Mesenteric fat pad (tissue), 1 donor: ENCODE measurements around the gene CENPP. TPM values are rescaled to one million over a fixed set of nuclear protein-coding genes. Genes with fewer than 3 reads are reported as not detected.

ENCODE experiments used
- DNase-seq: peaks from one replicate; pipeline ENCODE4 v3.0.0-alpha.2; 2020; ENCODE audit warnings: low spot score
- total RNA-seq: library from RNA; stranded (reverse); fragmentation: NEBNext Ultra II Directional; extraction: Animal tissue kit (Norgen Biotek cat#: 25700); gene quantifications from one replicate; pipeline ENCODE4 v1.2.1, GENCODE V29; 2021
- donor health status: DM: yes; HTN: yes; CAD: no.

The CENPP gene
- total RNA-seq, 1 donor from 2014 or later = 4.0 TPM

DNA sequence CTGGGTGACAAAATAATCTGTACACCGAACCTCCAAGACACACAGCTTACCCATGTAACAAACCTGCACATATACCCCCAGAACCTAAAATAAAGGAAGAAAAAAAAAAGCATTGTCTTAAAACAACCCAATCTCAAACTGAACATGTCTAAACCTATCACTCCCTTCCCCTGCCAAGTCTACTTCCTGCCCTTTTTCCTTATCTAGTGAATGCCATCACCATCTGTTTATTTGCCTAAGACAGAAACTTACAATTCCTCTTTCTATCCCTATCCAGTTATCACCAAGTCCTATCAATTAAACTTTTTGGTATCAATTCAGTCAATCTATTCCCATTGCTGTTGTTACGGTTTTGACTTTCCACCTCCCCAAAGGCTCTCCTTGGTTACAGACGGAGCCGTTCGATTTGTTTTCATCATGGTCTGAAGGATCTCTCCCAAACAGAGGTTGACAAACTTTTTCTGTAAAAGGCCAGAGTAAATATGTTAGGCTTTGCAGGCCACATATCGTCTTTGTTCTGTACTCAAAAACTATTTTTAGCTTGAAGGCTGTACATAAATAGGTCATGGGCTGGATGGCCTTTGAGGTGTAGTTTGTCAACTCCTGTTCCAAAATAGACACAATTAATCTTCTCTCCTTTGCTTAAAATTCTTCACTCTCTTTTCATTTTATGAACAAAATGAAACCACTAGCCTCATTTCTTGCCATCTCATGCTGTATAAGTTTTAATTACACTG lies 12.7 kb upstream of the CENPP start:
- DNase-seq = no peak

DNA sequence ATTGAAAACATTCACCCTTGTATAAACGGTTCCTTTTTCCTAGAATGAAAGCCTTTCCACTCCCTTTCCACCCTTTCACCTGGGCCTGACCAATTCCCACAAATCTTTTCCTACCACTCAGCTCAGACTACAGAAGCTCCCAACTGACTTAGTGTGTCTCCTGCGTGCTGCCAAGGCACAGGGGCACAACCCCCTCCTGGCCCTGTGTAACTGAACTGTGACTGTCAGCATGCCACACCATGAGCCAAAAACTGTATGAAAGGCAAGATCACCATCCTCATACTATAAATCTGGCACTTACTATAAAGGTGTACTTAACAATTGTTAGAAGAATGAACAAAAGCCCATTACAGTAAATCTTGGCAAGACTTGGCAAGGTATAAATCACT lies 12.1 kb upstream of the CENPP start:
- DNase-seq = no peak

DNA sequence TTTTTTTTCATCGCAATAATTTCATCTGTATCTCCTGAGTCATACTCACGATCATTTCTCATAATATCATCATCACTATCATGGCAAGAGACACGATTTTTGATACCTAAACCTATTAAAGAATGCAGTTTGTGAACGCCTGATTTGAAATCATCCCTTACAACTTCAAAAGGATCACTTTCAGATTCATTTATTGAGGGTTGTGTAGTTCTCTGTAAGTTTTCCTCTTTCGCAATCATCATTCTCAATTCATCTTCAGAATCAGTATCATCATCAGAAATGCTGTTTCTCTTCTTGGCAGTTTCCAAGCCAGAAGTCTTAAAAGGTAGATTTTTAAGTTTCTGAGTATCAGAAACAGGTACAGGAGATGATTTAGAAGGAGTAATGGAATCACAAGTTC lies 10.3 kb upstream of the CENPP start:
- DNase-seq = no peak

DNA sequence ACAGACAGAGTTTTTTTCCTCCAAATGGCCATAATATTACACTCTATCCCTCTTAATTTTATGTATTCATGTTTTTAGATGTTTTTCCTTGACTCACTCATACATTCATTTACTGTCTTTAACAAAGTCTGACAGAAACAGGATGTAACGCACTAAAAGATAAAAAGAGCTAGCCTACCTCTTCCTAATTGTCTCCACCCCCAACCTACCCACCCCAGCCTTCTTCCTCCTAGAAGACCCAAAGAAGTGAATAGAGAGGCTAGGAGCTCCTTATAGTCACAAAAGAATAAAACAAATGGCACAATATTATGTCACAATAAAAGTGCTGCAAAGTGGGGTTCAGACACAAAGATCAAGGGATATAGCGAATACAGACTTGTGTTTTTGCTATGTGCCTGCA lies 1.3 kb upstream of the CENPP start:
- no peak for DNase-seq

DNA sequence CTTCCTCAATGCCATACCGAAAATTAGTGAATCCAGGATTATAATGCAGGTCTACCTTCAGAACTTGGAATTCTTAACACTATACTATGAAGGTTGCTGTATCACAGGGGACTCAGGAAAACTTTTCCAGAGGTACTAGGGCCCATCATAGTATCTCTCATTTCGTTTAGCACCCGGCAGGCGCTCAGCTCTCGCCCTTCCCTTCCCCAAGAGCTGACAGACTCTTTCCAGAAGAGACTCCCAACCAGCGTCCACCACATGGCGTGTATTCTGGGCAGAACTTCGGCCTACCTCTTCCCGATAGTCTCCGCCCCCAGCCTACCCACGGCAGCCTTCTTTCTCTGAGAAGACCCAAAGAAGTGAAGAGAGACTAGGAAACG lies 874 bp upstream of the CENPP start:
- DNase-seq = no peak

DNA sequence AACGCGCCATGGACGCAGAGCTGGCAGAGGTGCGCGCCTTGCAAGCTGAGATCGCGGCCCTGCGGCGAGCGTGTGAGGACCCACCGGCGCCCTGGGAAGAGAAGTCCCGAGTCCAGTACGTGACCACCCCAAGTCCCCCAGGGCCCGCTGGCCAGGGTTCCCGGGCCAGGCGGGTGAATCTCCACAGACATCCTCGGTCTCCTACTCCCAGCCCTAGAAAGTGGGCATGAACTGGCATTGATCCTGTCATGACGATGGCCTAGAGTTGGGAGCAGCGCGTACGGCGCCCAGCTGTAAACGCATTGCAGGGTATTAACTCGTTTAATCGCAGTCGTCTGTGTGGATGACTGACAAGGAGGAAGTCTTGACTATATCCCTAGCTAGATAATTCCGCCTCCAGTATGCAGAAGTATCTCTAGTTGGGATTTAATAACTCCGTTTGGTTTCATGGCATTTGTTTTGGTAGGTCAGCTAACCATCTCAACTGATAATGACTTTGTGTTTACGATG lies 293 bp downstream of the CENPP start:
- DNase-seq = no peak

DNA sequence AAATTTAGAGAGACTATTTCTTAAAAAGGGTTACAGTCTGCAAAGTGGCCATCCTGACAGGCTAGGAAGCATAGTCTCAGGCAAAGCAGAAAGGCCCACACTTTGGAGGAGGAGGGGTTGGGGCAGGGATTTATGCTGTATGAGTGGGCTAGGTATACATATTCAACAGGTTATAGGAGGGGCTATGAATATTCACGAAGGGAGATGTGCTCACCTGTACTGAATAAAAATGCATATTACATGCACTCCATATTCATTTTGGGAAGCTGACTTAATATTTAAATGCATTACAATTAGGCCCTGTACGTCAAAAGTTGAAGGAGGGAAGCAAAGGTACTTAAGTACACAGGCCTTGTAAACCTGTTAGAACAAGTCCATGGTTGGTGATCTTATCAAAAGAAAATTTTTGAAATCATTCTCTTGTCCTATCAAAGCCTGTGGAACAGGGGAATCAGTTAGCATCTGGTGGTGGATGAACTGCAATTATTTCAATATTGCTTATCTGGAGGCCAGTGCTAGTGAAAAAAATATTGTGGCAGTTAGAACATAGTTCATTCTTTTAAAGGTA lies 1.6 kb downstream of the CENPP start:
- no peak for DNase-seq

DNA sequence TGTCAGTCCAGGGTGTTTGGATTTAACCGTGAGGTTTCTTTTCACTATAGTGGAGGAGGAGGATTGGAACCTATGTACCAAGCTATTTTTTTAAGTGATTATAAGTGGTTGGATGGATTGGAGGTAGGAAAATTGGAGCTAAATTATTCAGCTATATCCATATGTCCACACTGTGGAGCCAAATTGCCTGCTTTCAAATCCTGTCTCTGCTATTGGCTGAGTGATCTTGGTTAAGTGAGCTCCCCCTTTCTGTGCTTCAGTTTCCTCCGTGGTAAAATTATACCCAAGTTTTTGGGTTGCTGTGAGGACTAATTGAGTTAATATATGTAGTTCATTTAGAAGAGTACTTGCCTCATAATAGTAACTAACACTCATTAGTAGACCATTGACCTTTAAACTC lies 2.5 kb downstream of the CENPP start:
- DNase-seq = no peak

DNA sequence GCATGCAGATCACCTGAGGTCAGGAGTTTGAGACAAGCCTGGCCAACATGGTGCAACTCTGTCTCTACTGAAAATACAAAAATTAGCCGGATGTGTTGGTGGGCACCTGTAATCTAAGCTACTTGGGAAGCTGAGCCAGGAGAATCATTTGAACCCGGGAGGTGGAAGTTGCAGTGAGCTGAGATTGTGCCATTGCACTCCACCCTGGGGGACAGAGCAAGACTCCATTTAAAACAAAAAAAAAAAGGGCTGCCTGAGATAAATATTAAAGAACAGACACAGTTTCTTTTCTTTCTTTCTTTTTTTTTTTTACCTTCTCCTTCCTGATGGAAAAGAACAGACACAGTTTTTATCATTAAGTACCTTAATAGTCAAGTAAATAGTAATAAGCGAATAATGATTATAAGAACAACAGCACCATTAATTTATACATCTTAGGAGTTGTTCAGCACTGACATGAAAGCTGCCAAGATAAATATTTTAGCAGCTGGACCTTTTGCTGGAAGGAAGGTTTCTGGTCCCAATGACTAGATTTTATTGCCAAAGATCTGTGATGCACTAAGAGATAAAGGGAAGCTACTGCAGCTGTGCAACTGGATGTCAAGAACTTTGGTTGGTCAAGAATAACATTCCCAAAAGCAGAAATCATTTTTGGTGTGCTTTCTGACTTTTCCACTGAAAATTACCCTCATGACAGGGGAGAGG lies 7.0 kb downstream of the CENPP start:
- no peak for DNase-seq

DNA sequence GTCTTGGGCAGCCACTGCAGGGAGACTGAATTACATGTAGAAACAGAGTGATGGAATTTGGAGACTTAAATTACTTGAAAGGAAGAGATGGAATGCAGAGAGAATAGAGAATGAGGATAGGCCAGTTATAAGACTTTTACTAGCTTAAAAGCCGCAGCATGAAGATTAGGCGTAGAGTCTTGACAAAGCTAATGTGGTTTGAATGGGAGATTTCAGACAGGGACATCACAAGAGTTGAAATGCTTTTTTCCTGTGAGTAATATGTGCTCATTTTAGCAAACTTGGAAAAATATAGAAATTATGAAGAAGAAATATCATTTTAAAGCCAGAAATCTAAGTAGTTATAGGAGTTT lies 7.5 kb downstream of the CENPP start:
- no peak for DNase-seq

DNA sequence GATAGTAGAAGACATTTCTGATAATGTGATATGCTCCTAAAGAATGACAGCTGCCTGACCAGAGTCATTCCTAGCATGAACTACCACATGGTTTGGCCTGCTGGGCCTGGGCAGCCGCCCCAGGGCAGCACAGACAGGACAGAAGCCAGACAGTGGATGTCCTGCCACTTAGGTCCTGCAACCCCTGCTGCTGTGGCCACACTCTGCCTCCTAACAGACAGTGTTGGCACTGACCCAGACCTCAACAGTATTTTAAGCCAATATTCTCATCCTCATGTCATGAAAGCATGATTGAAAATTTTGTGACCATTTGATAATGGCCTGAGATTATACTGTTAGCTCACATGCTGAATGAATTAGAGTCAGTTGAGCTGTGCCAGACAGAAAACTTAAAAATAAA lies 15.8 kb downstream of the CENPP start:
- no peak for DNase-seq

DNA sequence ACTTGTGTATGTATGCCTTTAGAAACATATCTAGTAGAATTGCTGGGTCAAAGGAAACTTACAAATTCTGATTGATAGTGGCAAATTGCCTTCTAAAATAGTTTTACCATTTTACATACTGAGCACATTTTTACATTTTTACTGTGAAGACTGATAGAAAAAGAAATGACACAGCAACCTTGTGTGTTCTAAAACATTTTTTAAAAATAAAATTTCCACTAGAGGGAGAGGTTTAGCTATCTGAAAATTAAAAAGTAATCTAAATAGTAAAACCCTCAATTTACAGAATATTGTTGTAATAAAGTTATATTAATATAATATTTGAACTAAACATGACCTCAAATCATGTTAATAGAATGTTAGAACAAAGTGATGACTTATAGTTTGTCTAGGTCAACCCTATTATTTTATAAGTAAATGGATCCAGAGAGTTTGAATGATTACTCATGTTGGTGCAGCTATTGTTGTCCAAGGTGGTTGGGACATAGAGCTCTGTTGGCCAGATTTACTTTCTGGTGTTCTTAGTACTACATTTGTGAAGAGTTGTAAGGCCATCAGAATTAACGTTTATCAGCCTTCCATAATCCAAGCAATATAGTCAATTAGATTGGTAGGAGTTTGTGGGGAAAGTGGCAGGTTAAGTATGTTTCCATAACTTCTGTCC lies 17.2 kb downstream of the CENPP start:
- DNase-seq = no peak

DNA sequence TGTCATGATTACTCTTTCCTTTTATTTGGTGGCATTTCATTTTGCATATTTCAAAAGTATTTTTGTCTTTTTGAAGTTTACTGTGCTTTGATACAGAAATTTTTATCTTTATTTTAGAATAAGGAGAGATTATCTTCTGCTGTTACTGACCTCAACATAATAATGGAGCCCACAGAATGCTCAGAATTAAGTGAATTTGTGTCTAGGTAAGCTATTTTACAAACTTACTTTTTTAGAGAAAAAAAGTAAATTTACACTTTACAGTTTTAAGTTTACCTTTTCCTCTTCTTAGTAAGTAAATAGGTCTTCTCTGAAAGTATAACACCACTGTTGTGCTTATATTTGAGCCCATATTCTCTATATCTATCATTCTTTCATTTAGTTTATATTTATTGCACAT lies 19.8 kb downstream of the CENPP start:
- DNase-seq = no peak

DNA sequence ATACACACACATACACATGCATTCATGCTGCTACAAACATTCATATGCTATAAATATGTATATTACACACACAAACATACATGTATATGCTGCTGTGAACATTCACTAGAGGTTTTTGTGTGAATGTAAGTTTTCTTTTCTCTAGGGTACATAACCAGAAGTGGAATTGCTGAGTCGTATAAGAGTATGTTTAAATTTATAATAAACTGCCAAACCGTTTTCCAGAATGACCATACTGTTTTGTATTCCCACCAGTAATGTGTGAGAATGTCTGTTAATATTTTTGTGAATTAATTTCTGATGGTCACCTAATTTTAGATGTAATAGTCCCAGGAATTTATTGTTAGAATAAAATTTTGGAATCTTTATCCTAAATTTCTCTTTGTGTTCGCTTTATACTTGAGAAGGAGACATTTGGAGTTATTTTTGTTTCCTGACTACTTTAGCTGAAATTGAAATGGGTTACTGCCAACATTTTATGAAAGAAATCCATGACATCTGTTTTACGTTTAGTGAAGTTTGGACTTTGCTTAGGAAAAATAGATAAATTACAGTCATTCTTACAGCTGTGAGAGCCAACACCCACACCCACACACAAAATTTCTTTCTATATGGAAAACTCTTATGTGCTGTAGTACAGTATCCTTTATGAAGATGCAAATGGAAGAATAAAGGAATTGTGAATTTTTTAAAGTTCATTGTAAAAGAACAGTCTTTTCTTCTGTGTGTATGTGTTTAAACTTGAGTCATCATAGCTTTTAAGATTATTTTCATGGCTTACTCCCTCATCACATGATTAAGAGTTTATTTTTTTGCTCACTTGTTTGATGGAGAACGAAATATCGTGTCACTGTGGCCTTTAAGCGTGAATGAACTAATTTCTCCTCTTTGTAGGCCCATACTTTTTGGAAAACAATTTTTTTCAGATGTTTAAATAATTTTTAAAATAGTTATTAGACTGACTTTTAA lies 24.3 kb downstream of the CENPP start:
- no peak for DNase-seq

DNA sequence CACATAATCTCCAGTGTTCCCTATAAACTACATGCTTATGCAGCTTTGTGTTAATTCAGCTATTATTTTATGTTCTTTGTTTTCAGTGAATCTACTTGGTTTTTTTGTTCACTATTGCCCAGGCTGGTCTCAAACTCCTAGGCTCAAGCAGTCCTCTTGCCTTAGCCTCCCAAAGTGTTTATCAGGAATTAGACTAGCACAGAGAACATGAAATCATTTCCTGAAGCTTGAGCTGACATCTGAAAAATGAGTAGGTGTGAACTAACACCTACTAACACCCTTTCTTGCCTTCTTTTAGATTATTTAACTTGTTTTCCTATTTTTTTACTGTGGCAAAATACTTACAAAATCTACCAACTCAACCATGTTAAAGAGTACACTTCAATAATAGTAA lies 25.0 kb downstream of the CENPP start:
- DNase-seq = no peak

DNA sequence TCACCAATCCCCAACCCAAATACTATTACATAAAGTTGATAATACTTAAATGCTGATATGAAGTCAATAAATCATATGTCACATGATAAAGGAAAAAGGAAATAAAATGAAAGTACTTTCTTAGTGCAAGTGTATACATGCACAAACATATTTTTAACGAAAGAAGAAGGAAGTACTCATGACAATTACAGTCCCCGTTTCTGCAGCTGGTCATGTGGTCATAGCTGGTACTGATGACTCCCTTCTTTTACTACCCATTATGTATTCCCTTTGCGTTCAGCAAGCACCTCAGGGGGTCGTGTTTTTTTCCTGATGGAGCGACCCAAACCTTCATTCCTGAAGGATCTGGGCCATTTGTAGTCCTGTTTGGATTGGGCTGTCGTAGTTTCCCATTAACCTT lies 27.3 kb downstream of the CENPP start:
- DNase-seq = no peak

DNA sequence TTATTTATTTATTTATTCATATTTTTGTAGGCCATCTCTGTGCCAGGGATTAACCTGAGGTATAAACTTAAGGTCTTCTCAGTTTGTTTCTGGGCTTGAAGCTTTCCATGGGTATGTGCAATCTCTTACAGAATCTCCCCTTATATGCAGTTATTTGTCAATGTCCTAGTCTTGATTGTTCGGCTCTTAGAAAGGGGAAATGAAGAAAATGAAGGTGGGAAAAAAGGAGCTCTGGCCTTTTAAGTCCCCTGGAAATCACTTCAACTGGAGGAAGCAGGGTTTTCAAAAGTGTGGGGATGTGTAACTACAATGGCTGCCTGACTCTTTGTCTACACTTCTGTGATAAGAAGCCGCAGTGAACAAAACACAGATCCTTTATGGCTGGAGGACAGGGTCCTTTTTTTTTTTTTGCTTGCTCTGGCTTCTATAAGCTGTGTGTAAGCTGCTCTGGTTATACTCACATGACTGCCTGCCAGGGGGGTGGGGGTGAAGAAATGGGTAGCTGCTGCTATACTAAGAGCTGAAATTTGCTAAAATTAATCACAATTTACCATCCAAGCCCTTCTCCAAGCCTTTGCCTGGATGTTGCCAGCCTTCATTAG lies 33.7 kb downstream of the CENPP start:
- DNase-seq = no peak

DNA sequence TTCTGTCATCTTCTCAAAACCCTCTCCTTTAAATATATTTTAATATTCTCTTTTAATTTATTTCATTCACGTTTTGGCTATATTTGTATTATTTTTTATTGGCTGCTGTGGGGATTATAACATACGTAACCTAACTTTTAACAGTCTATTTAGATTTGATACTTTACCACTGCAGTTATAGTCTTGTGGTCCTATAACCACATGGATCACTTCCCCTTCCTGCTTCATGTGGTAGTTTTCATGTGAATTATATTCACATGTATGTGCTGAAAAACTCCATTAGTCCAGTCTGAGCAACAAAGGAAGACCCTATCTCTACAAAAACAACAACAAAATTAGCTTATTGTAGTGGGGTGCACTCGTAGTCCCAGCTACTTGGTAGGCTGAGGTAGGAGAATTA lies 34.3 kb downstream of the CENPP start:
- no peak for DNase-seq

DNA sequence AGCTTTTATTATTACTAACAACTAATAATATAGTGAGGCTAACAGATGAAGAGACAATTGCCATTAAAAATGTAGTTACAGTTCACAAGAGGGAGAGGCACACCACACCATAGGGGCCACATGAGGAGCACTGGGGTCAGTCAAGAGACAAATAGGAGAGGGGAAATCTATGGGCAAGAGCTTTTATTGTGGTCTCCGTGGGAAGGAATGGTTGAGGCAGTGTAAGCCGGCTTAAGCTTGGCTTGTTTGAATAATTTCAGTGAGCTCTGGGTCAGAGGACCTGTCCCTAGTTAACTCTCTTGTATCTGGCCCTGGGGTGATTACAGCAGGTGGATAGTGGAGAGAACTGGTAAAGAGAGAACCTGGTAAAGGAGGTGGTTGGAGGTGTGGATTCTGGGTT lies 43.3 kb downstream of the CENPP start:
- no peak for DNase-seq

DNA sequence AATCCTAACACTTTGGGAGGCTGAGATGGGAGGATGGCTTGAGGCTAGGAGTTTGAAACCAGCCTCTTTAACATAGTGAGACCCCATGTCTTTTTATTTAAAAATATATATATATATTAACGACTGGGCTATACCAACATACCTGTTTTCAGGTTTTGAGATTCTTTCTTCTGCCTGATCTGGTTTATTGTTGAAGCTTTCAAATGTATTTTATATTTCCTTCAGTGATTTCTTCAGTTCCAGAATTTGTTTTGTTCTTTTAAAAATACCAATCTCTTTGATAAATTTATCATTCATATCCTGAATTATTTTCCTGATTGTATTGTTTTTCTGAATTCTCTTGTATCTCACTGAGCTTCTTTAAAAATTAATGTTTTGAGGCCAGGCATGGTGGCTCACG lies 47.4 kb downstream of the CENPP start:
- DNase-seq = no peak

DNA sequence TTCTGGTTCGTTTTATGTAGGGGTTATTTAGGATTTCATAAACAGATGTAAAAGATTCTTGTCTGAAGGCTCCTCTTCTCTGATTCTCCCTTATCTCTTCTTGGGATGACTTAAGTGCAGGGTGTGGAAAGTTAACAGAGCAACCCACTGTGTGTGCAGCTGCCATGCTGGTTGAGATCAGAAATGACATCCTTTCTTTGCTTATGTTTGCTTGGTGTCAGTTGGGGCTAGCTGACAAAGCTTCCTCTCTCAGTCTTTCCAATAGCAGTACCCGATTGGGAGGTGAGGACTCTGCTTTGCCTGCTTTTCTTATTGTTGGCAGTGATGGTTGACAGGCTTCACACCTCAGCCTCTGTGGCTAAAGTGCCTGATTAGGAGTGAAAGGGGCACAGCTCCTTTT lies 52.1 kb downstream of the CENPP start:
- DNase-seq = no peak
